ENCODE measurements around the gene INSYN2B.

- TF ChIP-seq POLR2A (IDR thresholded peaks at IDR 0.05) (no peak), CTCF (IDR thresholded peaks at IDR 0.05) (no peak)
Observed at GRCh38 chr5:169921384-169921783, 58.9 kb downstream of the INSYN2B start.
